ENCODE results near the gene CCL26.

DNA sequence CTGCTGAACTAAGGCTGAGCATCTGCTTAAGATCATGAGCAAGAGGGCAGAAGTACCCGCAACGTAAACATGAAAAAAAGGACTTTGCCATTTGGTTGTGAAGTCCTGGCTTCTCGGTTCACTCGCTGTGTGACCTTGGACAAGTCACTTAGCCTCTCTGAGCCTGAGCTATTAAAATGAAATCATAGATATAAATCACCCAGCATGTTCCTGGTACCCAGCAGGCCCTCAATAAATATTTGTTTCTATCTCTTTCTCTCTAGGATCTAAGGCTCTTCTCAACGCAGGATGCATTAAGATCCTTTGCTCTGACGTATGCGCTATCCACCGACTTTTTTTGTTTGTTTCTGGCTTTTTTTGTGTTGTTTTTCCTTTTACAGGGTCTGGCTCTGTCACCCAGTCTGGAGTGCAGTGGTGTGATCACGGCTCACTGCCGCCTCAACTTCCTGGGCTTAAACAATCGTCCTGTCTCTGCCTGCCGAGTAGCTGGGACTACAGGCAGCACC, 39.9 kb downstream of the CCL26 start:
- TF ChIP-seq, protein P1, sequence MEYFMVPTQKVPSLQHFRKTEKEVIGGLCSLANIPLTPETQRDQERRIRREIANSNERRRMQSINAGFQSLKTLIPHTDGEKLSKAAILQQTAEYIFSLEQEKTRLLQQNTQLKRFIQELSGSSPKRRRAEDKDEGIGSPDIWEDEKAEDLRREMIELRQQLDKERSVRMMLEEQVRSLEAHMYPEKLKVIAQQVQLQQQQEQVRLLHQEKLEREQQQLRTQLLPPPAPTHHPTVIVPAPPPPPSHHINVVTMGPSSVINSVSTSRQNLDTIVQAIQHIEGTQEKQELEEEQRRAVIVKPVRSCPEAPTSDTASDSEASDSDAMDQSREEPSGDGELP (CRISPR knock-in tag; IDR thresholded peaks at IDR 0.05; ENCODE audit: borderline replicate concordance), result no peak
- TF ChIP-seq, protein P2, sequence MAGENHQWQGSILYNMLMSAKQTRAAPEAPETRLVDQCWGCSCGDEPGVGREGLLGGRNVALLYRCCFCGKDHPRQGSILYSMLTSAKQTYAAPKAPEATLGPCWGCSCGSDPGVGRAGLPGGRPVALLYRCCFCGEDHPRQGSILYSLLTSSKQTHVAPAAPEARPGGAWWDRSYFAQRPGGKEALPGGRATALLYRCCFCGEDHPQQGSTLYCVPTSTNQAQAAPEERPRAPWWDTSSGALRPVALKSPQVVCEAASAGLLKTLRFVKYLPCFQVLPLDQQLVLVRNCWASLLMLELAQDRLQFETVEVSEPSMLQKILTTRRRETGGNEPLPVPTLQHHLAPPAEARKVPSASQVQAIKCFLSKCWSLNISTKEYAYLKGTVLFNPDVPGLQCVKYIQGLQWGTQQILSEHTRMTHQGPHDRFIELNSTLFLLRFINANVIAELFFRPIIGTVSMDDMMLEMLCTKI (IDR thresholded peaks at IDR 0.05; ENCODE audit: partially characterized antibody), result no peak
- TF ChIP-seq ZNF445 (CRISPR knock-in tag; IDR thresholded peaks at IDR 0.05; ENCODE audit: low read depth), result no peak
- no peak for TF ChIP-seq BHLHE40 (IDR thresholded peaks at IDR 0.05; ENCODE audit: low read length)
- no peak for TF ChIP-seq HNRNPH1 (optimal IDR thresholded peaks at IDR 0.05; ENCODE audit: low read depth, low read length)
- TF ChIP-seq ADNP (tag; IDR thresholded peaks at IDR 0.05), result peak; percentile 93
